ENCODE data around the gene PITPNC1.
"Not testable (repeated sequence)": the region's sequence is repeated elsewhere in the genome, so short reads cannot be mapped to it uniquely, and the experiment has no call there.

PITPNC1 gene

DNA sequence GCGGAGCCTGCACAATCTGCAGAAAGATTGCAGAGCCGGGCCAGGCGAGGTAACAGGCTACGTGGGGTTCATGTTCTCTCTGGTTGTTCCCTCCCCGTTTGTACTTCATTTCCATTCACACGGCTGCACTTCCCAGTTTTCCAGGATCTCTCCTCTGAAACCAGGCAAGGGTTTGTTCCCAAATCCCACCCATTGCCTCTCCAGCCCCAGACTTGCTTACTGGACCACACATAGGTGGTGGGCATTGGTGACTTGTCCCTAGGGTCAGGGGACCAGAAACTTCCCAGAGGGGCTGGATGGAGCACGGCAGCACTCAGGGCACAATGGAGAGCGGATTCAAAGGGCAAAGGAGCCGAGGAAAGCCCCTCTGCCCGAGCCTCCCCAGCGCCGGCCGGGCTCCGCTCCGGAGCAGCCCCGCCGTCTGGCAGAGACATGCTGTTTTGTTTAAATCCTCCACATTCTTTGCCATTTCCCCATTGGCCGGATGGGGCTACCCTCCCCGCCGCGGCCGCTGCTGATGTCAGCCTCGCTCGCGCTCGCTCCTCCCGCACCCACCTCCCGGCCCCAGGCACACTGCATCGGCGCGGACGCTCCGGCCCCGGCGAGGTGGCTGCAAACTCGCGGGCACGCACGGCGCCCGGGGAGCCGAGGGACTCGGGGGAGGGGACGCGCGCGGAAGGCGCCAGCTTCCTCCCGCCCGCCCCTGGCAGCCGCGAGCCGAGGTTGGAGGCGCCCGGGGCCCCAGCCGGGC lies at the start of gene PITPNC1:
Gene PITPNC1, plus strand, starts transcription at position 545 of the 751 bp plus-strand sequence.
- DNase-seq: peak; percentile 65

GRCh38 chr17:67328026-67328425 lies 49.1 kb upstream of the PITPNC1 start:
- no peak for DNase-seq

- not testable (repeated sequence) for DNase-seq
Measured at GRCh38 chr17:67331381-67332161, 45.5 kb upstream of the PITPNC1 start.

GRCh38 chr17:67332162-67332508 lies 44.9 kb upstream of the PITPNC1 start:
- not testable (repeated sequence) for DNase-seq

DNA sequence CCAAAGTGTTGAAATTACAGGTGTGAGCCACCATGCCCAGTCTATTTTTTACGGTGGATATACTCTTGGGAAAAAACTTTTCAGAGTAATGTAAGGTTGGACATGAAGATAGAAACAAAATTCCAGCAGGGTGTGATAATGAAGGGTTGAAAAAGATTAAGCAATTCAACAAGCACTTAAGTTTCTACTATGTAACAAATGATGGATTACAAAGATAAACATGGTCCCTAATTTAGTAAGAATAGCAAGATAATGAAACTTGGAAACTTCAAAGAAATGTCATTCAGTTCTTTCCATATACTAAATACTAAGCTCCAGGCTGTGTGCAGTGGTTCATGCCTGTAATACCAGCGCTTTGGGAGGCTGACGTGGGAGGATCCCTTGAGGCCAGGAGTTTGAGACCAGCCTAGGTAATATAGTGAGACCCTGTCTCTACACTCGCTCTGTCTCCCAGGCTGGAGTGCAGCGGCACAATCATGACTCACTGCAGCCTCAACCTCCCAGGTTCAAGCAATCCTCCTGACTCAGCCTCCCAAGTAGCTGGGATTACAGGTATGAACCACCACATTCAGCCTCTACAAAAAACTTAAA lies 41.7 kb upstream of the PITPNC1 start:
- no peak for DNase-seq

GRCh38 chr17:67336859-67337258 lies 40.2 kb upstream of the PITPNC1 start:
- DNase-seq: no peak

DNA sequence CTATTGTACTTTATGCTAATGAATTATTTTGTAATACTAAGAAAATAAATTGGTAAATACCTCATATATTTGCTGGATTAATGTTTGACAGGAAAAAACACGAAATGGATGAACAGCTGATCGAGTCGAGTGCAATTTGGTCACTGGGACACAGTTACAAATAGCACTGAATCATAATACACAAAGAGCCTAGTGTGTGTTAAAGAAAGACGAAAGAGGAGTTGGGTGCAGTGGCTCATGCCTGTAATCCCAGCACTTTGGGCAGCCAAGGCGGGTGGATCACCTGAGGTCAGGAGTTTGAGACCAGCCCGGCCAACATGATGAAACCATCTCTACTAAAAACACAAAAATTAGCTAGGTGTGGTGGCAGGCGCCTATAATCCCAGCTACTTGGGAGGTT lies 38.7 kb upstream of the PITPNC1 start:
- DNase-seq: not testable (repeated sequence)

GRCh38 chr17:67343237-67343636 lies 33.8 kb upstream of the PITPNC1 start:
- no peak for DNase-seq

- DNase-seq: no peak
Measured at GRCh38 chr17:67347826-67348225, 29.3 kb upstream of the PITPNC1 start.

- no peak for DNase-seq
Measured at GRCh38 chr17:67349420-67349819, 27.7 kb upstream of the PITPNC1 start.

- DNase-seq: no peak
Measured at GRCh38 chr17:67353161-67353560, 23.9 kb upstream of the PITPNC1 start.

GRCh38 chr17:67353929-67354574 lies 23.0 kb upstream of the PITPNC1 start:
- DNase-seq: no peak

DNA sequence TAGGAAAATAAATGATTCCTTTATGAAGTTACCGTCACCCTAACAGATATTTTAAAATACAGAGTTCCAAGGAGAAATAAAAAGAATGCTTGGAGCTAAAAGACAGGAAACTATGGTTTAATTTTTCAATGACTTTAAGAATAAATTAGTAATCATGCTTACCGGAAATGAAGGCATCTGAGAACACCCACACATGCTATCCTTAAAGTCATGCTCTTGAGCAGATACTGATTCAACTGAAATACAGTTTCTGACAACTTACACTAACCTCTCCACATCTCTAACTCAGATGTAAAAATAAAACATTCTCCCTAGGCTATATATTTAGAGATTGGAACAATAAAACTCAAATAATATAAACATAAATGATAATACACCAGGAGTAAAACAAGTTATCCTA lies 18.5 kb upstream of the PITPNC1 start:
- DNase-seq: no peak

GRCh38 chr17:67359960-67360791 lies 16.9 kb upstream of the PITPNC1 start:
- DNase-seq: no peak

- no peak for DNase-seq
Measured at GRCh38 chr17:67360880-67361279, 16.2 kb upstream of the PITPNC1 start.

- DNase-seq: no peak
Measured at GRCh38 chr17:67362173-67362572, 14.9 kb upstream of the PITPNC1 start.

- no peak for DNase-seq
Measured at GRCh38 chr17:67364847-67365737, 12.0 kb upstream of the PITPNC1 start.

DNA sequence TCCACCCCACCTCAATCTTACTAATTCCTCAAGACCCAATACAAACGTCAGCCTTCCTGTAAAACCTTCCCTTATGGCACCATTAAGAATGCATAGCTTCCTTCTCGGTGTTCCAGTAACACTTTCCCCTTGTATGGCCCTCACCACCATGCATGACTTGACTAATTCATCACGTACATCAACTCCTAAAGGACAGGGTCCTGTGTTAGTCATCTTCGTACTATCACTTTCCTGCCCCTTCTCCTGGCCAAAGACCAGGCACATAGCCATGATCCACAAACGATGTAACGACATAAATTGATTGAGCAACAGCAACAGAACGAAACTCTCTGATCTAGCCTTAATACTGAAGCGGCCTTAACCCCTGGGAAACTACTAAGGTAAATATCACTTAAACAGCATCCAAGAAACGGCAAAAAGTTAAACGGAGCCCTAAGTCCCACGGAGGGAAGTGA lies 11.3 kb upstream of the PITPNC1 start:
- DNase-seq: no peak

GRCh38 chr17:67366193-67367157 lies 10.6 kb upstream of the PITPNC1 start, which contains the start of gene PSMD12:
Gene PSMD12 (minus strand): TSS chr17:67366577. CDS start chr17:67366519, 58 bp downstream.
- DNase-seq: peak; percentile 77

- DNase-seq: no peak
Measured at GRCh38 chr17:67369676-67370075, 7.4 kb upstream of the PITPNC1 start.

Measured in NCI-H1105 treated with DMSO at 0.1 percent for 48 hours (cell line).